Urinary bladder (tissue), 4 donors: ENCODE results near the gene FERMT2. TPM values are rescaled to one million over a fixed set of nuclear protein-coding genes. Genes with fewer than 3 reads are reported as not detected.

Experiments used
- DNase-seq: peaks from one replicate; pipeline ENCODE4 v3.0.0-alpha.2; 2015; ENCODE audit errors: extremely low spot score
- H3K27ac ChIP-seq: one replicate; pipeline ENCODE4 v1.5.1; 2013; ENCODE audit warnings: low read depth, mild to moderate bottlenecking, moderate library complexity
- H3K36me3 ChIP-seq: one replicate; pipeline ENCODE4 v1.6.1; 2013; ENCODE audit warnings: mild to moderate bottlenecking, moderate library complexity; ENCODE audit not compliant: insufficient read depth
- H3K4me1 ChIP-seq: one replicate; pipeline ENCODE4 v1.6.1; 2013; ENCODE audit warnings: mild to moderate bottlenecking, moderate library complexity; ENCODE audit not compliant: insufficient read depth
- H3K4me3 ChIP-seq: one replicate; pipeline ENCODE4 v1.5.1; 2013; ENCODE audit warnings: low read depth, low read length
- WGBS: extraction: QIAGEN DNeasy Blood & Tissue Kit; methylation state at CpG from one replicate; pipeline ENCODE4 v1.1.7; 2013; 5-methylcytosine and 5-hydroxymethylcytosine counted together
- polyA plus RNA-seq: library from polyadenylated mRNA; stranded (reverse); fragments of 200-250 nt; gene quantifications from one replicate; pipeline ENCODE4 v1.2.3, GENCODE V29; 2013
- total RNA-seq: library from RNA; depleted of rRNA; stranded (reverse); fragments of >200 nt; gene quantifications from one replicate; pipeline ENCODE4 v1.2.3, GENCODE V29; 2014
- donor health status: healthy with polysubstance abuse.
- donor health status: healthy.

The FERMT2 gene
- total and polyA plus RNA-seq, 2 donors, result 216 to 298 TPM

GRCh38 chr14:52906141-52906601 lies 44.7 kb downstream of the FERMT2 start:
- Histone ChIP-seq H3K27ac (no peak overlapping the region), H3K4me1 (no peaks in the 10 kb centered on the region), H3K4me3 (no peak overlapping the region), H3K36me3 (no peaks in the 10 kb centered on the region)
- no peak for DNase-seq
- 57% methylated on average over 3 of the region's 3 CpGs for WGBS

DNA sequence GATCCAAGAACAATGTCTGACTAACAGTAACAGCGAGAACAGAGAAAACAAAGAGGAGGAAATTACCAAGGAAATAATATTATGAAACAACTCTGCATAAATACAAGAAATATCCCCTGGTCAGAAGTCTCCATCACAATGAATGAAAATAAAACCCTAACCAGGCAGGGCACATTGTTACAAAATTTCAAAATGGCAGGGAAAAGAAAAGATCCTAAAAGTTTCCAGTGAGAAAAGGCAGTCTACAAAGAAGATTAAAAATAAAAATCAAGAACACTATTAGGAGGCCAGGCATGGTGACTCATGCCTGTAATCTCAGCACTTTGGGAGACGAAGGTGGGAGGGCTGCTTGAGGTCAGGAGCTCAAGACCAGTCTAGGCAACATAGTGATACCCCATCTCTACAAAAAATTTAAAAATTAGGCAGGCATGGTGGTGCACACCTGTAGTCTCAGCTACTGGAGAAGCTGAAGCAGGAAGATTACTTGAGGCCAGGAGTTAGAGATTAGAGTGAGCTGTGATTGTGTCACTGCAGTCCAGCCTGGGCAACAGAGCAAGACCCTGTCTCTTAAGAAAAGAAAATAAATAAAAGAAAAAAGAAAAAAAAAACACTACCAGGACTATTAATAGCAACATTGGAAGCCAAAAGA lies 47.8 kb downstream of the FERMT2 start:
- Histone ChIP-seq H3K4me1 (no peaks in the 10 kb centered on the region), H3K4me3 (no peak overlapping the region), H3K27ac (no peak overlapping the region), H3K36me3 (no peaks in the 10 kb centered on the region)
- 54% methylated on average over 2 of the region's 2 CpGs for WGBS
- DNase-seq, result no peak

GRCh38 chr14:52901357-52901980 lies 49.4 kb downstream of the FERMT2 start:
- H3K4me3 ChIP-seq, result no peak overlapping the region
- H3K27ac ChIP-seq, result no peak overlapping the region
- 65% methylated on average over 4 of the region's 4 CpGs for WGBS
- no peaks in the 10 kb centered on the region for H3K36me3 ChIP-seq
- H3K4me1 ChIP-seq, result no peaks in the 10 kb centered on the region
- no peak for DNase-seq

- H3K4me3 ChIP-seq, result no peak overlapping the region
- DNase-seq, result no peak
- H3K4me1 ChIP-seq, result no peaks in the 10 kb centered on the region
- H3K27ac ChIP-seq, result no peak overlapping the region
- H3K36me3 ChIP-seq, result no peaks in the 10 kb centered on the region
- 85% methylated on average over 8 of the region's 8 CpGs for WGBS
These were observed 50.1 kb downstream of the FERMT2 start for GRCh38 chr14:52900731-52901130.

GRCh38 chr14:52898496-52898895 lies 52.4 kb downstream of the FERMT2 start:
- H3K4me1 ChIP-seq, result no peaks in the 10 kb centered on the region
- no peaks in the 10 kb centered on the region for H3K36me3 ChIP-seq
- no peak for DNase-seq
- no peak overlapping the region for H3K27ac ChIP-seq
- H3K4me3 ChIP-seq, result no peak overlapping the region
- WGBS, result 36% methylated on average over 1 of the region's 1 CpG

- Histone ChIP-seq H3K4me3 (no peak overlapping the region), H3K4me1 (no peaks in the 10 kb centered on the region), H3K27ac (no peak overlapping the region), H3K36me3 (peaks cover 1% of the 10 kb centered on the region)
- DNase-seq, result no peak
- WGBS, result 9% methylated on average over 2 of the region's 2 CpGs
These were observed 55.9 kb downstream of the FERMT2 start for GRCh38 chr14:52895000-52895399.

DNA sequence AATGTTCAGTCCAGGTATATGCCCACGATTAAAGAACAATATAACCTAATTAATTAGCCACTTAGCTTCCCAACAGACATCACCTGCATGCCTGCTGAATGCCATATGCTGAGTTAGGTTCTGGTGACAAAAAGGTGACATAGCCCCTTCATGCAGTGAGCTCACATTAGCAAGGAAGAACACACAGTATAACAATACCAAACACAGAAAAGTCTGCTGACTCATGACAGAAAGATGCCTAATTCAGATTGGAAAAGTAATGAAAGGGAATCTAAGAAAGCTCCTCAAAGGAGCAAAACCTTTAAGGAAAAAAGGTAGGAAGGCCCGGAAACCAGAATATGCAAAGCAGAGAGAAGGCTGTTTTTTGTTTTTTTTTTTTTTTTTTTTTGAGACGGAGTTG lies 59.0 kb downstream of the FERMT2 start:
- H3K27ac ChIP-seq, result no peak overlapping the region
- no peak overlapping the region for H3K4me3 ChIP-seq
- no peak for DNase-seq
- no peaks in the 10 kb centered on the region for H3K4me1 ChIP-seq
- WGBS, result 87% methylated on average over 3 of the region's 3 CpGs
- H3K36me3 ChIP-seq, result peaks cover 1% of the 10 kb centered on the region

DNA sequence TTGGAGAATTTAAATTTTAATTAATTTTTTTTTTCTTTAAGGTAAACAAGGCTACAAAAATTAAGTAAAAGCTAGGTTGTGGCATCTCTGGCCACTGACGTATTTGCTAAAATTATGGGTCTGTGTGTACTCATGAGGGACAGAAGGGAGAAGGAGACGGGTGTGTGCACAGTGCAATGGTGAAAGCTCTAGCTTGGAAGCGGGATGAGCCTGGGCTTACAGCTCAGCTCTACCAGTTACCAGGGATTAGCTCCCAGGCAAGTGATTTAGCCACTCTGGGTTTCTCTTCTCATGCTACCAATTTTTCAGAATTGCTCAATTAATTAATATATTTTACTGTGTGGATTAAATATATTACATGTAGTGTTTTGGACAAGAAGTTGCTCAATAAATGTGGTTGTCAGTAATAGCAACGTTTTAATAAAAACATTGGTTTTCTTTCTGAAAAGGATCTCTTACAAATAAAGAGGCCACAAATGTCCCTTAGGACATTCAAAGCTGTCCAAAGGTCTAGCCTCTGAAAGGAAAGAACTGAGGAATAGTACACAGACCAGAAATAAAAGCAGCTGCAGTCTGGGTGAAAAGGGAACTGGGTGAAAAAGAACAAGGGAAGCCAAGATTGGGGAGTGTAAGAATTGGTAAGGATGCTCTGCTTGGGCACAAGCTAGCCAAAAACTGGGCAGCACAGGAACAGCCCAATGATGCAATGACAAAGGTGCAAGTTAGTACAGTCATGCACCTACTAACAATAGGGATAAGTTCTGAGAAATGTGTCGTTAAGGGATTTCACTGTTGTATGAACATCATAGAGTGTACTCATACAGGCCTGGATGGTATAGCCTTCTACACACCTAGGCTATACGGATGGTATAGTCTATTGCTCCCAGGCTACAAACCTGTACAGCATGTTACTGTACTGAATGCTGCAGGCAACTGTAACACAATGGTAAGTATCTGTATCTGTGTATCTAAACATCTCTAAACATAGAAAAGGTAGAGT lies 61.7 kb downstream of the FERMT2 start:
- WGBS, result 85% methylated on average over 6 of the region's 6 CpGs
- Histone ChIP-seq H3K4me1 (no peaks in the 10 kb centered on the region), H3K36me3 (peaks cover 1% of the 10 kb centered on the region), H3K4me3 (no peak overlapping the region), H3K27ac (no peak overlapping the region)
- no peak for DNase-seq

GRCh38 chr14:52888159-52888558 lies 62.7 kb downstream of the FERMT2 start:
- H3K4me1 ChIP-seq, result no peaks in the 10 kb centered on the region
- no peak overlapping the region for H3K27ac ChIP-seq
- 85% methylated on average over 4 of the region's 4 CpGs for WGBS
- DNase-seq, result no peak
- H3K4me3 ChIP-seq, result no peak overlapping the region
- peaks cover 1% of the 10 kb centered on the region for H3K36me3 ChIP-seq

DNA sequence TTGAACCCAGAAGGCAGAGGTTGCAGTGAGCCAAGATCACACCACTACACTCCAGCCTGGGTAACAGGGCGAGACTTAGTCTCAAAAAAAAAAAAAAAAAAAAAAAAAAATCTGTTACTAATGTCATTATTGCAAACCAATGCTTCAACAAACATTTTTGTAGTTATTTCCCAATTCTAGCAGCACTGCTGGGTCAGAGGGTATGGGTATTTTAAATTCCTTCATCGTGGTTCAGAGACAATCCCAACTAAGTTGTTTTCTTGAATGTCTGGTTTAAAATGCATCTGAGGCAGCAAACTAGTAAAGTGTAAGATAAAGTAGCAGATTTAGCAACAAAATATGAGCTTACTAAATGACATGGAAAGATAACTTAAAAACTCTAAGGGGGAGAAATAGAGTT lies 65.6 kb downstream of the FERMT2 start:
- H3K27ac ChIP-seq, result no peak overlapping the region
- WGBS, result 74% methylated on average over 2 of the region's 2 CpGs
- no peak for DNase-seq
- no peaks in the 10 kb centered on the region for H3K4me1 ChIP-seq
- H3K36me3 ChIP-seq, result no peaks in the 10 kb centered on the region
- no peak overlapping the region for H3K4me3 ChIP-seq

- Histone ChIP-seq H3K36me3 (no peaks in the 10 kb centered on the region), H3K27ac (no peak overlapping the region), H3K4me3 (no peak overlapping the region), H3K4me1 (no peaks in the 10 kb centered on the region)
- DNase-seq, result no peak
- WGBS, result 83% methylated on average over 5 of the region's 5 CpGs
These were observed 67.2 kb downstream of the FERMT2 start for GRCh38 chr14:52883658-52884057.

GRCh38 chr14:52882824-52883223 lies 68.0 kb downstream of the FERMT2 start:
- no peaks in the 10 kb centered on the region for H3K36me3 ChIP-seq
- WGBS, result 84% methylated on average over 6 of the region's 6 CpGs
- H3K27ac ChIP-seq, result no peak overlapping the region
- no peak overlapping the region for H3K4me3 ChIP-seq
- no peaks in the 10 kb centered on the region for H3K4me1 ChIP-seq
- DNase-seq, result no peak

GRCh38 chr14:52879958-52880357 lies 70.9 kb downstream of the FERMT2 start:
- Histone ChIP-seq H3K36me3 (peaks cover 3% of the 10 kb centered on the region), H3K4me3 (no peak overlapping the region), H3K27ac (no peak overlapping the region), H3K4me1 (no peaks in the 10 kb centered on the region)
- DNase-seq, result no peak
- 73% methylated on average over 5 of the region's 5 CpGs for WGBS
